Measurements from ENCODE around the gene GRB10. TPM values are rescaled to one million over a fixed set of nuclear protein-coding genes. Genes with fewer than 3 reads are reported as not detected.

The GRB10 gene
- total RNA-seq, 1 donor from 2014 or later: not detected

GRCh38 chr7:50745835-50746234, 36.9 kb downstream of the GRB10 start:
- Mint-ChIP-seq H3K4me1 (no peaks in the 10 kb centered on the region), H3K9me3 (no peaks in the 10 kb centered on the region), H3K36me3 (ENCODE audit: low read depth) (no peaks in the 10 kb centered on the region), H3K4me3 (no peak overlapping the region), H3K27ac (no peak overlapping the region), H3K27me3 (peaks cover 8% of the 10 kb centered on the region)
- intact Hi-C loops (cut with micrococcal nuclease): no loop called here
- CTCF ChIA-PET: no interaction called here
- TF ChIP-seq, protein P1, sequence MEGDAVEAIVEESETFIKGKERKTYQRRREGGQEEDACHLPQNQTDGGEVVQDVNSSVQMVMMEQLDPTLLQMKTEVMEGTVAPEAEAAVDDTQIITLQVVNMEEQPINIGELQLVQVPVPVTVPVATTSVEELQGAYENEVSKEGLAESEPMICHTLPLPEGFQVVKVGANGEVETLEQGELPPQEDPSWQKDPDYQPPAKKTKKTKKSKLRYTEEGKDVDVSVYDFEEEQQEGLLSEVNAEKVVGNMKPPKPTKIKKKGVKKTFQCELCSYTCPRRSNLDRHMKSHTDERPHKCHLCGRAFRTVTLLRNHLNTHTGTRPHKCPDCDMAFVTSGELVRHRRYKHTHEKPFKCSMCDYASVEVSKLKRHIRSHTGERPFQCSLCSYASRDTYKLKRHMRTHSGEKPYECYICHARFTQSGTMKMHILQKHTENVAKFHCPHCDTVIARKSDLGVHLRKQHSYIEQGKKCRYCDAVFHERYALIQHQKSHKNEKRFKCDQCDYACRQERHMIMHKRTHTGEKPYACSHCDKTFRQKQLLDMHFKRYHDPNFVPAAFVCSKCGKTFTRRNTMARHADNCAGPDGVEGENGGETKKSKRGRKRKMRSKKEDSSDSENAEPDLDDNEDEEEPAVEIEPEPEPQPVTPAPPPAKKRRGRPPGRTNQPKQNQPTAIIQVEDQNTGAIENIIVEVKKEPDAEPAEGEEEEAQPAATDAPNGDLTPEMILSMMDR (IDR thresholded peaks at IDR 0.05): no peak
- ATAC-seq (ENCODE audit: low read depth) (no peak), DNase-seq (no peak)
- POLR2A ChIA-PET: no interaction called here

- H3K36me3 Mint-ChIP-seq (ENCODE audit: low read depth): no peaks in the 10 kb centered on the region
- no peaks in the 10 kb centered on the region for H3K4me1 Mint-ChIP-seq
- POLR2A ChIA-PET: no interaction called here
- CTCF ChIA-PET: no interaction called here
- no peak overlapping the region for H3K4me3 Mint-ChIP-seq
- no peak overlapping the region for H3K27ac Mint-ChIP-seq
- TF ChIP-seq, protein P1 (IDR thresholded peaks at IDR 0.05): no peak
- intact Hi-C loops (cut with micrococcal nuclease): no loop called here
- H3K9me3 Mint-ChIP-seq: no peaks in the 10 kb centered on the region
- H3K27me3 Mint-ChIP-seq: peaks cover 8% of the 10 kb centered on the region
- ATAC-seq (ENCODE audit: low read depth) (no peak), DNase-seq (no peak)
Observed at GRCh38 chr7:50745336-50745735, 37.4 kb downstream of the GRB10 start.

DNA sequence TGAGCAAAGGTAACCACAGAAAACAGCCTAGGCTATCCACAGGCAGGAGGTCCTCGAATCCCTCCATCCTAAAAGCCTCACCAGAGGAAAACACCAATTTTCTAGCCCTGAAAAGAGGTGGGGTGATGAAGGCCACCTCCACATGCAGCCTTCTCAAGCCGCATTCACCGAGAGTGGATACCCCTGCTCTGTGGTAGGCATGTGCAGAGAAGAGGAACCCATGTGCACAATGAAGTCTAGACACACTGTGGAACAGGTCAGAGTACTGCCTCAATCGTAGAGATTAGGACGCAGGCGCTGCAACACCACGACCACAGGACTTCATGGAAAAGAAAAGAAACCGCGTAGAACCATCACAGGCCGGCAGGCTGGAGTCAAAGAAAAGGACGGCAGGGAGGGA, 38.8 kb downstream of the GRB10 start:
- no peaks in the 10 kb centered on the region for H3K36me3 Mint-ChIP-seq (ENCODE audit: low read depth)
- intact Hi-C loops (cut with micrococcal nuclease): no loop called here
- TF ChIP-seq, protein P1 (IDR thresholded peaks at IDR 0.05): no peak
- DNase-seq: no peak
- H3K4me1 Mint-ChIP-seq: peaks cover 6% of the 10 kb centered on the region
- H3K4me3 Mint-ChIP-seq: no peak overlapping the region
- POLR2A ChIA-PET: no interaction called here
- no peak for ATAC-seq (ENCODE audit: low read depth)
- CTCF ChIA-PET: no interaction called here
- no peak overlapping the region for H3K27ac Mint-ChIP-seq
- H3K9me3 Mint-ChIP-seq: no peaks in the 10 kb centered on the region
- peaks cover 8% of the 10 kb centered on the region for H3K27me3 Mint-ChIP-seq

- Mint-ChIP-seq H3K9me3 (no peaks in the 10 kb centered on the region), H3K4me1 (peaks cover 6% of the 10 kb centered on the region), H3K4me3 (no peak overlapping the region), H3K36me3 (ENCODE audit: low read depth) (no peaks in the 10 kb centered on the region), H3K27ac (no peak overlapping the region), H3K27me3 (peaks cover 8% of the 10 kb centered on the region)
- TF ChIP-seq, protein P1 (IDR thresholded peaks at IDR 0.05): no peak
- POLR2A ChIA-PET: no interaction called here
- CTCF ChIA-PET: no interaction called here
- ATAC-seq (ENCODE audit: low read depth) (no peak), DNase-seq (no peak)
- intact Hi-C loops (cut with micrococcal nuclease): no loop called here
Observed at GRCh38 chr7:50743016-50743415, 39.7 kb downstream of the GRB10 start.

- intact Hi-C loops (cut with micrococcal nuclease): no loop called here
- CTCF ChIA-PET: no interaction called here
- no peak for DNase-seq
- TF ChIP-seq, protein P1 (IDR thresholded peaks at IDR 0.05): no peak
- no peak for ATAC-seq (ENCODE audit: low read depth)
- H3K36me3 Mint-ChIP-seq (ENCODE audit: low read depth): no peaks in the 10 kb centered on the region
- H3K9me3 Mint-ChIP-seq: no peaks in the 10 kb centered on the region
- H3K4me3 Mint-ChIP-seq: no peak overlapping the region
- peaks cover 6% of the 10 kb centered on the region for H3K4me1 Mint-ChIP-seq
- H3K27me3 Mint-ChIP-seq: peaks cover 4% of the 10 kb centered on the region
- POLR2A ChIA-PET: no interaction called here
- H3K27ac Mint-ChIP-seq: no peak overlapping the region
Observed at GRCh38 chr7:50742401-50742800, 40.3 kb downstream of the GRB10 start.

Measured in activated B cell treated with CpG ODN at 0.5 μM for 24 hours (primary cell).